ENCODE measurements around the gene CP. TPM values are rescaled to one million over a fixed set of nuclear protein-coding genes. Genes with fewer than 3 reads are reported as not detected.
A peak's percentile ranks its signal among the peaks of the same experiment; 100 is the strongest.

CP gene
- total and polyA plus RNA-seq, 2 of the 13 experiments (the other 11 are each of a cell fraction or from before 2014, with no cell fraction given) = 42.6 to 789 TPM

DNA sequence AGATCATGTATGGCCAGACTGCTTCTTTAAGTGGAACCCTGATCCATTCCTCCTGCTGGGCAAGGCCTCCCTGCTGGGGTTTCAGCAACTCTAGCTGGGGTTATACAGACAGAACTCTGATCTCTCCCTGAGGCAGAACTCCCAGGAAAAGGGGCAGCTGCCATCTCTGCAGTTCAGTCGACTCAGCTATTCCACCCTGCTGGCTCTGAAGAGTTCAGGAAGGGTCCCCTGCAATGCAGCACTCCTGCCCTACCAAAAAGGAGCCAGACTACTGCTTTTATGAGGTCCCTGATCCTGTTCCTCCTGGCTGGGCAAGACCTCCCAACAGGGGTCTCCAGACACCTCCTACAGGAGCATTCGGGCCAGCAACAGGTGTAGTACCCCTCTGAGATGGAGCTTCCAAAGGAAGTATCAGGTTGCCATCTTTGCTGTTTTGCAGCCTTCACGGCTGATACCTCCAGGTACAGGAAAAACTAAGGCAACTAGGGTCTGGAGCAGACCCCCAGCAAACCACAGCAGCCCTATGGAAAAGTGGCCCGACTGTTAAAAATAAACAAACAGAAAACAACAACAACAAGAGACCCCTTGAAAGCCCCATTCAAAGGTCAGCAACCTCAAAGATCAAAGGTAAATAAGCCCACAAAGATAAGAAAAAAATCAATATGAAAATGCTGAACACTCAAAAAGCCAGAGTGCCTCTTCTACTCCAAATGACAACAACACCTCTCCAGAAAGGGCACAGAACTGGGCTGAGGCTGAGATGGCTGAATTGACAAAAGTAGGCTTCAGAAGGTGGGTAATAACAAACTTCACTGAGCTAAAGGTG, 14.2 kb upstream of the CP start (continued):
- peak; percentile 84 for TF ChIP-seq TBX2 (CRISPR knock-in tag; IDR thresholded peaks at IDR 0.05; ENCODE audit: borderline replicate concordance)
- no peak for TF ChIP-seq PAWR (CRISPR knock-in tag; IDR thresholded peaks at IDR 0.05; ENCODE audit: borderline replicate concordance)
- no peak for TF ChIP-seq KLF9 (CRISPR knock-in tag; IDR thresholded peaks at IDR 0.05; ENCODE audit: low read depth)
- TF ChIP-seq PITX1 (CRISPR knock-in tag; IDR thresholded peaks at IDR 0.05) = peak; percentile 87
- TF ChIP-seq THAP11 (CRISPR knock-in tag; IDR thresholded peaks at IDR 0.05) = 0 out of 2 replicates have a peak, but pooled peaks have one; percentile 31
- no peak for TF ChIP-seq ZSCAN12 (CRISPR knock-in tag; IDR thresholded peaks at IDR 0.05)
- TF ChIP-seq, protein P1, sequence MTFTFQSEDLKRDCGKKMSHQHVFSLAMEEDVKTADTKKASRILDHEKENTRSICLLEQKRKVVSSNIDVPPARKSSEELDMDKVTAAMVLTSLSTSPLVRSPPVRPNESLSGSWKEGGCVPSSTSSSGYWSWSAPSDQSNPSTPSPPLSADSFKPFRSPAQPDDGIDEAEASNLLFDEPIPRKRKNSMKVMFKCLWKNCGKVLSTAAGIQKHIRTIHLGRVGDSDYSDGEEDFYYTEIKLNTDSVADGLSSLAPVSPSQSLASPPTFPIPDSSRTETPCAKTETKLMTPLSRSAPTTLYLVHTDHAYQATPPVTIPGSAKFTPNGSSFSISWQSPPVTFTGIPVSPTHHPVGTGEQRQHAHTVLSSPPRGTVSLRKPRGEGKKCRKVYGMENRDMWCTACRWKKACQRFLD (CRISPR knock-in tag; IDR thresholded peaks at IDR 0.05; ENCODE audit: borderline replicate concordance) = no peak
- TF ChIP-seq BCL6 (CRISPR knock-in tag; IDR thresholded peaks at IDR 0.05) = peak; percentile 71
- peak; percentile 76; the same call in 1 of the 2 replicates for TF ChIP-seq NCOR1 (IDR thresholded peaks at IDR 0.05; ENCODE audit: borderline replicate concordance, low read length)
- TF ChIP-seq ATF1 (CRISPR knock-in tag; IDR thresholded peaks at IDR 0.05) = peak; percentile 37
- TF ChIP-seq FOXA1 (IDR thresholded peaks at IDR 0.05) = peak; percentile 69
- TF ChIP-seq FOXA1 (CRISPR knock-in tag; IDR thresholded peaks at IDR 0.05) = peak; percentile 58; the same call in 1 of the 2 replicates
- TF ChIP-seq GATAD1 (CRISPR knock-in tag; IDR thresholded peaks at IDR 0.05) = peak; percentile 18; the same call in 1 of the 2 replicates
- TF ChIP-seq MIER3 (CRISPR knock-in tag; IDR thresholded peaks at IDR 0.05; ENCODE audit: borderline replicate concordance) = peak; percentile 35; the same call in 1 of the 2 replicates
- TF ChIP-seq ZNF839 (CRISPR knock-in tag; IDR thresholded peaks at IDR 0.05; ENCODE audit: borderline replicate concordance) = no peak
- no peak for TF ChIP-seq ZMYM2 (CRISPR knock-in tag; IDR thresholded peaks at IDR 0.05)
- TF ChIP-seq MXI1 (IDR thresholded peaks at IDR 0.05; ENCODE audit: borderline replicate concordance, low read depth, low read length) = no peak
- peak; percentile 89 for TF ChIP-seq FOXK2 (IDR thresholded peaks at IDR 0.05)
- TF ChIP-seq, protein P2, sequence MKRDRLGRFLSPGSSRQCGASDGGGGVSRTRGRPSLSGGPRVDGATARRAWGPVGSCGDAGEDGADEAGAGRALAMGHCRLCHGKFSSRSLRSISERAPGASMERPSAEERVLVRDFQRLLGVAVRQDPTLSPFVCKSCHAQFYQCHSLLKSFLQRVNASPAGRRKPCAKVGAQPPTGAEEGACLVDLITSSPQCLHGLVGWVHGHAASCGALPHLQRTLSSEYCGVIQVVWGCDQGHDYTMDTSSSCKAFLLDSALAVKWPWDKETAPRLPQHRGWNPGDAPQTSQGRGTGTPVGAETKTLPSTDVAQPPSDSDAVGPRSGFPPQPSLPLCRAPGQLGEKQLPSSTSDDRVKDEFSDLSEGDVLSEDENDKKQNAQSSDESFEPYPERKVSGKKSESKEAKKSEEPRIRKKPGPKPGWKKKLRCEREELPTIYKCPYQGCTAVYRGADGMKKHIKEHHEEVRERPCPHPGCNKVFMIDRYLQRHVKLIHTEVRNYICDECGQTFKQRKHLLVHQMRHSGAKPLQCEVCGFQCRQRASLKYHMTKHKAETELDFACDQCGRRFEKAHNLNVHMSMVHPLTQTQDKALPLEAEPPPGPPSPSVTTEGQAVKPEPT (CRISPR knock-in tag; IDR thresholded peaks at IDR 0.05; ENCODE audit: low read depth) = no peak
- TF ChIP-seq SRF (IDR thresholded peaks at IDR 0.05; ENCODE audit: low read depth, low read length) = no peak
- TF ChIP-seq ZNF335 (CRISPR knock-in tag; IDR thresholded peaks at IDR 0.05) = no peak
- TF ChIP-seq, protein P3, sequence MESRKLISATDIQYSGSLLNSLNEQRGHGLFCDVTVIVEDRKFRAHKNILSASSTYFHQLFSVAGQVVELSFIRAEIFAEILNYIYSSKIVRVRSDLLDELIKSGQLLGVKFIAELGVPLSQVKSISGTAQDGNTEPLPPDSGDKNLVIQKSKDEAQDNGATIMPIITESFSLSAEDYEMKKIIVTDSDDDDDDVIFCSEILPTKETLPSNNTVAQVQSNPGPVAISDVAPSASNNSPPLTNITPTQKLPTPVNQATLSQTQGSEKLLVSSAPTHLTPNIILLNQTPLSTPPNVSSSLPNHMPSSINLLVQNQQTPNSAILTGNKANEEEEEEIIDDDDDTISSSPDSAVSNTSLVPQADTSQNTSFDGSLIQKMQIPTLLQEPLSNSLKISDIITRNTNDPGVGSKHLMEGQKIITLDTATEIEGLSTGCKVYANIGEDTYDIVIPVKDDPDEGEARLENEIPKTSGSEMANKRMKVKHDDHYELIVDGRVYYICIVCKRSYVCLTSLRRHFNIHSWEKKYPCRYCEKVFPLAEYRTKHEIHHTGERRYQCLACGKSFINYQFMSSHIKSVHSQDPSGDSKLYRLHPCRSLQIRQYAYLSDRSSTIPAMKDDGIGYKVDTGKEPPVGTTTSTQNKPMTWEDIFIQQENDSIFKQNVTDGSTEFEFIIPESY (CRISPR knock-in tag; IDR thresholded peaks at IDR 0.05) = no peak
- TF ChIP-seq MAFF (IDR thresholded peaks at IDR 0.05; ENCODE audit: low read depth, low read length) = peak; percentile 88
- no peak for TF ChIP-seq ETV5 (CRISPR knock-in tag; IDR thresholded peaks at IDR 0.05; ENCODE audit: borderline replicate concordance)
- 0 out of 2 replicates have a peak, but pooled peaks have one; percentile 29 for TF ChIP-seq ZNF331 (CRISPR knock-in tag; IDR thresholded peaks at IDR 0.05)
- peak; percentile 67; the same call in 1 of the 2 replicates for TF ChIP-seq SIX1 (CRISPR knock-in tag; IDR thresholded peaks at IDR 0.05; ENCODE audit: borderline replicate concordance)

Measured in HepG2 (cell line).